Caki2 (cell line): ENCODE measurements around the gene NFIB. TPM values are rescaled to one million over a fixed set of nuclear protein-coding genes. Genes with fewer than 3 reads are reported as not detected.

Experiments used
- DNase-seq: peaks from one replicate; pipeline ENCODE4 v3.0.0-alpha.2; 2015; ENCODE audit warnings: low read depth
- in situ Hi-C: cut with HindIII; loops from 2 replicates; pipeline ENCODE4 v1.10.0; 2016; ENCODE audit warnings: low sequenced_read_pairs, low pct_unique_long_range_greater_than_20kb, mixed read lengths
- total RNA-seq: library from RNA; depleted of rRNA; stranded (reverse); fragments of >200 nt; shearing (Covaris generic); gene quantifications from 2 replicates; pipeline ENCODE4 v1.2.3, GENCODE V29; 2014; ENCODE audit warnings: low replicate concordance

The NFIB gene
- total RNA-seq, 1 experiment from 2014 or later, result 15.4 TPM

DNA sequence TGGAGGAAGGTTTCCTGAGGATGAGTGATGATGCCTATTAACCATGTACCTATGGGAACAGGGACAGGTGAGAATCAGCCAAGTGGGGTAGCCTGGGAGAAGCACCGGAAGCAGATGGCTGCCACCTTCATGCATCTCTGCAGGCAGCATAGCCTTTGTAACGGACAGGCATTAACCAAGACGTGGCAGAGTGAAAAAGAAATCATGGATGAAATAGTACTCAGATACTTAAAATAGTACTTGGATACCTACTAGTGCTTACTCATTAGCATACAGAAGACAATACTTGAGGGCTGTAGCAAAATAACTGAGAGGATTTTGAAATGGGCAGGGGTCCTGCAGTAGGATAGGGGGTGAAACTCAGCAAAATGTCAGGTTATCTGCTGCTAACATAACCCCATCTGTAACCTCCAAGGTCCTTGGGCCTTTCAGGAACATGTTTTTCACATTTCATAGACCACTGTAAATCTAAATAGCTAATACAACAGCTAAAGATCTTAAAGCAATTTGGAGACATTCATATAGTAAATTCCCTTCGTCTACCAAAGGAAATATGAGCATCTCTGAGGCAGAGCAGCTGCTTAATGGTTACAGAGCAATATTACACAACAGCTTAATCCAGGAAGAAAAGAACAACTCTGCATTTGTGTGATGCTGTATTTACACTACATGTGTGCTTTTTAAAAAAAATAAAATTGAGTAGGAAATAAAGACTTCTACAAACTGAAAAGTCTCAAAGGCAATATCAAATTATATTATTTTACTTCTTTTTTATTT is 154.3 kb downstream of the NFIB start:
- no peak for DNase-seq
- in situ Hi-C loops, result no loop called here

DNA sequence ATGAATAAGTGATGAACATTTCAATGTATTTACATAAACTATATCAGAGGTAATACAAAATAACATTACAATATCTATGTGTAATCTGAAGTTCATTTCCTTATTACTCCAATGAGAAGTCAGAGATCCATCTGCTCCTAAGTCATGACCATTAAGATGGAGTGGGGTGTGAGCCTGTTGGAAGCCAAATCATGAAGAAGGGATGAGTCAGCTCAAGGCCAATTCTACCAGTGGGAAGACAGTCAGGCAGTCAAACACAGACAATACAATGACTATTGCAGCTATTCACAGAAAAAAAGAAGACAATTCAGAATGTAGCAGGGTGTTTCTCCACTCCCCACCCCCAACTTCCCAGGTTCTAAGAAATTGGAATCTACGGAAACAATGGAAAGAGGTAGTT is 155.0 kb downstream of the NFIB start:
- in situ Hi-C loops, result no loop called here
- DNase-seq, result no peak

DNA sequence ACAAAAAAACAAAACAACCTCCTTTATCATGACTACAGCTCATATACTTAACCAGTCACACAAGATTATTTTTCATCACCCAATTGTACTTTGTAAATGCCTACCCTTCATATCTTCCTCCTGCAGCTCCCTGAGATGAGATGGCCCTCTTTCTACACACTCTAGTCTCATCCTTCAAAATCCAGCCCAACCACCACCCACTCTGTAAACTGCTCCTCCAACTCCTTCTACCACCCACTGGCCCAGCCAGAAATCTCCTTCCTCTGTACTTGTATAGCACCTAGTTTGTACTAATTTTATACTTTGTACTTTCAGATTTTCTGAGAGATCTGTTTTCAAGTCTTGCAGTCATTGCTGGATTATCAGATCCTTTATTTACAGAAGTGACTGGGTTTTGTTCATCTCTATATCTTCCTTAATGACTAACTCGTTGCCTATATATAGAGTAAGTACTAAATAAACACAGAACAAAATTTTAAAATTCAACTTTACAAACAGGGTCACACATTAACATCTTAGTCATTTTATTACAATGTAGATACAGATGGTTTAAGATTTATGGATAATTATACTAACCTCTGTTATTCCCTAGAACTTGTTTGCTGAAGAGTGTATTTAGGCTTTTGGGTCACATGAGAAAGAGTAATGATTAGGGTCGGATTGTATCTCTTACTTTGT is 155.7 kb downstream of the NFIB start:
- in situ Hi-C loops, result no loop called here
- no peak for DNase-seq

DNA sequence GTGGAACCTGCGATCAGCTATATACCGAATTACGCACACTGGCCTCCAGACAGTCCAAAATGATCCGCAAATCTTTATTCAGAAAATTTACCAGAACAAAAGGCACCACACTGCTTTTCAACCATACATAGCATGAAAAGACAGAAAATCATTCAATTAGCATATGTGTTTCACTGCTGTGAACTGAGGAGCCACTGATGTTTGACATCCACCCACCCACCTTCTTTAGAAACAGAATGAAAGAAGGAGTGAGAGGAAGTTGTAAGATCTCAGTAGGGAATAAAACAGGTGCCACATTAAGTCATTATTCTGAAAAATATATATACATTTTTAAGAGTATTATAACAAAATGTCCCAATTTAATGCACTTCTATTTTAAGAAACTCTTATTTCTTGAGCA is 156.8 kb downstream of the NFIB start:
- in situ Hi-C loops, result no loop called here
- DNase-seq, result no peak

DNA sequence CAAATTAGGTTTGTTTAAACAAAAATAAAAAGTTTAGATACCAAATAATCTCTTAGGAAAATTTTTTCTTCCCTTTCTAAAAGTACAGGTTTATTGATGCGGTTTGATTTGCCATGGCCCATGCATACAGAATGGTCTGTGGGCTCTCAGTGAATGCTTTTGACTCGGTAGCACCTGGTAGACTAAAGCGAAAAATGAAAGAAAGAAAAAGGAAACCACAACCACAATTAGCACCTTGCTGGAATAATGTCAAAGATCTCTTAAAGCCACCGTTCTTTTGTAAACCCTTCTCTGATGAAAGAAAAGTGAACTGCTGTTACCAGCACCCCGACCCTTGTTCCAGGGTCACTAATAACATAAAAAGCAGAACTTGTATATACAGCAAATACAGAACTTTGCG is 157.9 kb downstream of the NFIB start:
- DNase-seq, result no peak
- in situ Hi-C loops, result no loop called here

DNA sequence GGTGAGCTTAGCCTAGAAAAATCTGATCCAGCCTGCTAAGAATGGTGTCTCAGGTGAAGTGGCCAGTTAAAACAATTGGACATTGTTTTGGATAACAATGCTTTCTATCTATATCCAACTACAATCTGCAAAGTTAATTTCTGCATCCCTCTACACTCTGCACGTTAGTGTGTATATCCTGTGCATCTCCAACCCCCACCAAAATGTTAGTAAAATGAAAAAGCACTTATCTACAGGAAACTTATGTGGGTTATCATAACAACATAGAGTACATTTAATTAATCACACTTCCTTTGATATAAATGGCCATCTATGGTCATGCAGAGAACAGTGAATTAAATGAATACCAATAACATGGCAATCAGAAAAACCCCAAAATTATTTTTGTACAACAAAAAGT is 158.7 kb downstream of the NFIB start:
- DNase-seq, result no peak
- in situ Hi-C loops, result no loop called here

DNA sequence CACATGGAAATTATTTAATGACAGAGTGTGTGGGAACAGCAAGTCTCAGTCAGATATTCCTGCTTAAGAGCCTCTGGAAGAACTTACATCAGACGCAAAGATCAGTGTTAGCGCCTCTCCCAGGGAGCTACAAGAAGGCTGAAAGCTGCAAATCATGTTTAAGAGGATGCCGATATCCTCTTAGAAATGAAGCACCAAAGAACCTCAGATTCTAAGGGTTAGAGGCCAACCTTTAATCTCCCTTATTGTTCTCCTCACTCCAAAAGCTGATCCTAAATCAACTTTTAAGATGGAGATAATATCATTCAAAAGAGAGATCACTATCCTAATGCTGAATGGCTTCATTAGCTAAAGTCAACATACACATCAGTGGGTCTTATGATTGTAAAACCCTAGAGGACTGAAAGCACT is 160.6 kb downstream of the NFIB start:
- DNase-seq, result no peak
- in situ Hi-C loops, result no loop called here

DNA sequence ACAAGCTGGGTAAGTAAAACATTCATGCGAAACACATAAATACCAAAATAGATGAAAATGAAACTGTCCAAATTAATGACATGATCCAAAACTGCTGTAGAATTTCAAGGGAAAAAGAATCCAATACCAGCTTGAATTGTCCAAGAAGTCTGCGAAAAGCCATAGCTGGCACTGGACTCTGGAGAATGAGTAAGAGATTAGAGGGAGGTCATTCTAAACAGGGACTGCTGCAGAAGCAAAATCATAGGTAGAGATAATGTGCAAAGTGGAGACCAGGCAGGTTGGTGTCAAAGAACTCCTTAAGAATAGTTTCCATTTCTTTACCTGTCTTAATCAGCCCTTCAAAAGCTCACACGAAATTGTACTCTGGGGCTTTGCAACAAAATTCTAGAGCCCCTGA is 162.5 kb downstream of the NFIB start:
- no peak for DNase-seq
- in situ Hi-C loops, result no loop called here

DNA sequence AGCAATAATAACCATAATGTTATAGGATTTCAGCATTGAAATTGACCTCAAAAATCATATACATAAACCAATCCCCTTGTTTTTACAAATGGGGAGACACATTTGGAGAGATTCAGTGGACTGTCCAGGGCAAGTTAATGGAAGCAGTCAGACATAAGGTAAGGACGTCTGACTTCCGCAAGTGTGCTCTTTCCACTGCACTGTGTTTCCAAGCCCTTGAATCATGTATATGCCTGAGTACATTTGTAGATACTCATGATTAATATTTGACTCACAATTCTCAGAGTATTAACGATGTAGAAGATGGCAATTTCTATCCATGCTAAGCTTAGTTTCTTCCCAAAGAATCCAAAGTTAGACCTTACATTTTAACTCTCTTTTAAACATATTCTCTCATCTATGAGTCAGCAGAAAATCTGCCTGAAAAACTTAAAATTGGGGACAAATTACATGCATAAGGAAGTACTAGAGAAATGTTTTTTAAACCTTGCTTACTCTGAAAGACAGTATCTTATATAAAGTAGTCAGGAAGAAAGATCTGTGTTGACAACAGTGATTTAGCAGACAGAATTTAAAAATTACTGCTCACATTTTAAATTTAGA is 165.3 kb downstream of the NFIB start:
- in situ Hi-C loops, result no loop called here
- DNase-seq, result no peak

DNA sequence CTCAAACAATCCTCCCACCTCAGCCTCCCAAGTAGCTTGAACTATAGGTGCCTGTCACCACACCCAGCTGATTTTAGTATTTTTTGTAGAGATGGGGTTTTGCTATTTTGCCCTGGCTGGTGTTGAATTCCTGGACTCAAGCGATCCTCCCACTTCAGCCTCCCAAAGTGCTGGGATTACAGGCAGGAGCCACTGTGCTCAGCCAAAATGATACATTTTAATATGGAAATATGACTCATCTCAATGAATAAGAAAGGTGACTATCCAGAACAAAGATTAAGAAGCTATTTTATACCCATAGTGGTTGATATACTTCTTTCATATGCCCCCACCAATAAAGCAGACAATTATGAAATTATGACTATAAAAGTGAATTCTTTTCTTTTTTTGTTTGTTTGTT is 166.2 kb downstream of the NFIB start:
- in situ Hi-C loops, result no loop called here
- DNase-seq, result no peak

DNA sequence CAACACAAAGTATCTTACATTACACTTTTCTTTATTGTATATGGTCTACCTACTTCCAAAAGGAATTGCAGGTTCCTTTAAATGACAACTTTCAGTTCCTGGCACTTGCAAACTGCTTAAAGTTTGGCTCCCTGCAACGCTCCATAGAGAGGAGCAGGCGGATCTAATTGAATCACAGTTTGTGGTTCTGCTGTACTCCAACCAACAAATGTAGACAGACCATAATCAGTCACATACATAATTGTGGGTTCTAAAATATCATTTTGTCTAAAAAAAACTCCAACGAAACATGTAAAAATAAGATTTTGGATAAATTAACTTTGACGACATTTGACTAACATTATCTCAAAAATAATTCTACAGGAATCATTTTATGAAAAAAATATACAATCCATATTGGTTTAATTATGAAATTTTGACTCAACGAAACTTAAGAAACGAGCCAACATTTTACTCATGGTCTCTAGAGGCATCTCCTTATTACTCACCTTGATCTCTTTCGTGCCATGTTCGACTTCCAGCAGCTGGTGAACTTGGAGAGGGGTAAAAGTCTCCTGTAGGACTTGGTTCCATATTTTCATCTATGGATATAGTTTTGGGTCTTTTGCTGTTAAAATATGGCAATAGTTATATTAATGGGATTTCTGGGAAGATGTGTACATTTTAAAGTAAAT is 167.6 kb downstream of the NFIB start:
- DNase-seq, result no peak
- in situ Hi-C loops, result no loop called here

DNA sequence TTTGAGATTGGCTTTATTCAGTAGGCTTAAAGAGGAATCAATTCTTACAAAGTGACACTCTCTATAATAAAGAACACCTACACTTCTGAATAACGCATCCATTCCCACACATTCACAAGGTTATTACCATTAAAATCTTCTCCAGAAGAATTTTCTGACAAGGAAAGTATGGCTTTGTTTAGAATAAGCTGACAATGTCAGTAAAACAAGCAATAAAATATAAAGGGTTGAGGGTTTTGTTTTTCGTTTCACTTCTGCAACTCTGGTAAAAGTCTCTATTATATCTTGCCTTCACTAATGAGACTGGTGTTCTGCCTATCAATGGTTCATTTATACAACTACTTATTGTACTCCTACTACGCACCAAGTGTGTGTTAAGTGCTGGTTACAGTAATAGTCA is 169.7 kb downstream of the NFIB start:
- in situ Hi-C loops, result no loop called here
- no peak for DNase-seq

DNA sequence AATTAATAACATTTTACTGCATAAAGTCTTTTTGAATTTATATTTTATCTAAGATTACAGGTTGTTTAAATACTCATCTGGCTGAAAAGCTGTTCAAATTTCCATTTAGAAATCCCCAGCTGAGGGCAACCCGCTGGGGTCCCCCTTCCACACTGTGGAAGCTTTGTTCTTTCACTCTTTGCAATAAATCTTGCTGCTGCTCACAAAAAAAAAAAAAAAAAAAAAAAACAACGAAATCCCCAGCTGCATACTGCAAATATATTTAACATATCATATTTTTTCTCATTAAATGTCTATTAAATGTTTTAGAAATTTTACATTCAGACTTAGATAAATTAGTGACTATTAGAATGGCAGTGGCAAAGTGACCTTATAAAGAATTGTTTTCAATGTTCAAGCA is 172.2 kb downstream of the NFIB start:
- no peak for DNase-seq
- in situ Hi-C loops, result no loop called here

DNA sequence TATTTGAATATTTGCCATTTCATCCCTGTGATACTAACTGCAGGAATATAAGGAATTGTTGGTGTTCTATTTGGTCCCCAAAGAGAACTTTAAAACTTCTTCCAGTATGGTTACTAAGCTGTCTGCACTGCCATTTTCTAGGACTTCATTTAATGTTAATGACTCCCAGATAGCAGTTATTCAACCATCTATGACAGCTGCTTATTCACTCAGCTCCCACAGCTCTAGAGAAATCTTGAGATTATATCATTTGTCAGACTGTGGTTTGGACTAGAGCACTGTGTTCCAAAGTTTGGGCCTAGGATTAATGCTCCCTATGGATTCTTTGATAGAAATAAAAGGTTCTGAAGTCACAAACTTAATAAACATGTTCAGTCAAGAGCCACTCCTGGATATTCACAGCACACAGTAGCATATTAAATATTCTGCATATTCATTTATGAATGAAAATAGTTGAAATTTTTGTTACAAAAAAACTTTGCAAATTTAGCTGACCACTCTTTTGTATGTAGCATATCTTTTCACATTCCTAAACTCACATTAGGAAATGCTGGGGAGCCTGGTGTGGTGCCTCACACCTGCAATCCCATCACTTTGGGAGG is 173.7 kb downstream of the NFIB start:
- no peak for DNase-seq
- in situ Hi-C loops, result no loop called here

DNA sequence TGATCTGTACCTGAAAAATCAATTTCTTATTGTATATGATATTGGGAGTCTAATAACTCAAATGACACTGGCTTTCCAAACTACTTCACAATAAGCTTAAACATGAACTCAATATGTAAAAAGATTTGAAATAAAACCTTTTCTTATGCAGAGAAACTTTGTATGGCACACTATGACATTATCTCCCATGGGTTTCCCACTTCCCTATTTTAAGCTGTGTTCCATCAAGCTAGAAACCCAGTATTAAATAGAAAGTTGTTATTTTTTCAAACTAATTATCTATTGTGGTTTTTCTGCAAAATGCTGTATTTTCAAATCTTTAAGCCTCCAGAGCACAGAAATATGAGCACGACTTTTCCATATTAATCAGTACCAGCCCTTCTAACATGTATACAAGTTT is 174.7 kb downstream of the NFIB start:
- no peak for DNase-seq
- in situ Hi-C loops, result no loop called here

DNA sequence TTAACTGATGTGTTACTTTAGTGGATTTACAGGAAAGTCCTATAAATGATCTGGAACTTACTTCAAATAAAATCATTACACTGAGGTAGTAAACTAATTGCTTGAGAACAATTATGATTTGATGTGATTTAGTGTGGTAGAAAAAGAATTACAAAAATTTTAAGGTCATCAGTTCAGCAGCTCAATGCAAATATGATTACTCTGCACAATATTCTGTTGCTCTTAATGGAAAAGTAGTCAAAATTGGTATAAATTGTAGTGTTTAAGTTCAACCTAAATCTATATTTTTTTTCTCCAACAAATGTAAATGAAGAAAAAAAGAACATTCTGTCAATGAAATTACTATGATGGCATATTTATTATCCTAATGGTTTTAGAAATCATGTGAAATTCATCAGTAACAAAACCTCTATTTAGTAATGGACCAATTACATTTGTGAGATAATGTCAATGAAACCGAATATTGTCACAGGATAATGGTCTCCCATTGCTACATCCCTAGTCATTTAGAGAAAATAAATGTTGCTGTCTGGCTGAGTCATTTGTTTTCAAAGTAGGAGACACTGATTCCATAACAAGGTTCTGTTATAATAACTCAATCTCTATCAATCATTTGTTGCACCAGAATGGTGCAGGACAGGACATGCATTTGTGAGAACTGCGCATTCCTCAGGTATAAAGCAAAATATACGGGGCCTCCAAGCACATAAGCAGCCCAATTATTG is 177.1 kb downstream of the NFIB start:
- in situ Hi-C loops, result no loop called here
- no peak for DNase-seq

DNA sequence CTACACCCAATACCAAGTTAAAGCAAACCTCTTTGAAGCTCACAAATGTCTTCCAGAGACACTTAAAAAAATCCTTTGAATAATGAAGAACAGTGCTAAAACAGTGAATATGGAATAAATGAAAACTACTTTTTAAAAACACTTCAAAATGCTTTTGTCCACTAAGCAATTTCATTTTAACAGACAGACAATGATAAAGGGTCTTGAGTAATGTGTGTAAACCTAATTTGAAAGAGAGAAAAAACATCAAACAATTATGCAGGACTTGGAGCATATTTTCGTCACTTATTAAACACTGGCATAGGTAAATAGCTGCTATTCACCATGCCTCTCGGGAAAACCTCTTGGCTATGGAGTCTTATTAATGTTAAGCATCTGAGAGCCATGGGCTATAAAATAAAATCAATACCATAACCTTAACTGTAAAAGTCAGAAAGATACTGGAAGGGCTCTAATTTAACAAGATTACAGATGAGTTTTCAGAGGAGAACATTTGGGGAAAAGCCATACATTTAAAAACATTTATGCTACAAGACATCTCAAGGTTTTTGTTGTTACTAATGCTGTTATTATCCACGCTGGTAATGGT is 177.8 kb downstream of the NFIB start:
- in situ Hi-C loops, result no loop called here
- no peak for DNase-seq

DNA sequence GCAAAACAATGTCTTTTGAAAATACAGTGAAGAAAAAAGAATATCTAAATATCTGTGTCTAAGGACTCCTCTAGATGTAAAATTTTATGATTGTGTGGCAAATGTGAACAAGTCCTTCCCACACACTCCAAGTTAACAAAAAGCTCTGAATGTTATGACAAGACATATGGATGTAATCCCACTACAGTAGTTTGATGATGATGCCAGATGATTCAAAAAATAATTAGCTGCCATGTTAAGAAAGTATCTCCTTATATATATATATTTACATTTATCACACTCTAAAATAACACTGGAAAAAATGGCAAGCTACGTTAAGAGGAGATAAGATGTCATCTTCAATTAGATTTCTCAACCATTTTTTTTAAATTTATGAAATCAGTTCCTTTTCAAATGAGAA is 178.5 kb downstream of the NFIB start:
- no peak for DNase-seq
- in situ Hi-C loops, result no loop called here
